Measurements from ENCODE around the gene COL16A1.

GRCh38 chr1:31623365-31623764 lies 80.5 kb downstream of the COL16A1 start:
- TF ChIP-seq CTCF (IDR thresholded peaks at IDR 0.05) (no peak), EZH2 (IDR thresholded peaks at IDR 0.05) (no peak)
